ENCODE data around the gene FAM174B. TPM values are rescaled to one million over a fixed set of nuclear protein-coding genes. Genes with fewer than 3 reads are reported as not detected.

Gene FAM174B
- total RNA-seq, 2 donors from 2014 or later: 9.9 to 15.6 TPM

GRCh38 chr15:92647467-92648163 lies 8.0 kb downstream of the FAM174B start:
- intact Hi-C loops (cut with DNase I): loop anchor here in 1 of 2 donors (10.0 kb wide), 1 partner anchor 63 kb away; no protein-coding TSS in a partner anchor
- ATAC-seq (no peak), DNase-seq (no peak)

- no peak for DNase-seq
Observed at GRCh38 chr15:92646216-92646615, 9.4 kb downstream of the FAM174B start.

DNA sequence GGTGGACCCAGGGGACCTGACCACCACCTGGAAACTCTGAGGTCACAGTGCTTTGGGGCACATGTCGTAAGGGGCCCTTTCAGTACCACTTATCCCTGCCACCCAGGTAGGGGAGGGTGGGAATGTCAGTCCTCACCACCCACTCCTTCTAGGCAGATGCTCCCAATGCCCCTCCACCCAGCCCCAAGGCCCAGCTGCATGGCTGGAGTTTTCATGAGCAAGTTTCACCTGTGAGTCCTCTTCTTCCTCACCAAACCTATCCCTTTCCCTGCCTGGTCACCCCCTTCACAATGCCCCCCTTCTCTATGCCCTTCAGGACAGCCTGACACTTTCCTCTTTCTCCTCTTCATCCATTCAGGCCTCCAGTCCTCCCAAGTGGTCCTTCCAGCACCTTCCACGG lies 9.8 kb downstream of the FAM174B start:
- DNase-seq (no peak), ATAC-seq (no peak)
- intact Hi-C loops (cut with DNase I): loop anchor here in 1 of 2 donors (10.0 kb wide), 1 partner anchor 61 kb away; no protein-coding TSS in a partner anchor

More at GRCh38 chr15:92646216-92646615, 9.4 kb downstream of the FAM174B start:
- intact Hi-C loops (cut with DNase I): loop anchor here in 1 of 2 donors (10.0 kb wide), 1 partner anchor 61 kb away; no protein-coding TSS in a partner anchor
- ATAC-seq: no peak

DNA sequence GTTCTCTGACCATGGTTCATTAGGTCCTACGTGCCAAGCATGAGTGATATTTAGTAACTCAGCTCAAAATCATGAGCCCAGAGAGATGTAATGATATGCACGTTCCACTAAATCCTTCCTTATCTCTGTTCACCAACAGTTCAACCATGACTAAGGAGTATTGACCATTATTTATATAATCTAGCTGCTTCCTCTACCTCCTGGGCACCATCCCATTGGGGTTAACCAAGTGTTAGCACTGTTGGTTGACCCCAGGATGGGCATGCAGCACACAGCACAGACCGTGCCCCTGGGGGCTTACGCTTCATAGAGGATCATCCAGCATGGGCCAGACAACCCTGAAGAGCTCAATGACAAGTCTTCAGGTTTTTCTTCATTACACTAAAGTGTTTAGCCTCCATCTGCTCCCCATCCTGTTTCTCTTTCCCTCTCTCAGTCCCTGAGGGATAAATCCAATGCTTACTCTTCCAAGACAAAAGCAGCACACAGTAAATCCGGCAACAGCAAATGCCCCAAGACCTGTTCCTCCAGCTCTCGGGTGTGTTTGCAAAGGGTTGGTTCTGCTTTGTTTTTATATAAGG lies 10.4 kb downstream of the FAM174B start:
- DNase-seq (no peak), ATAC-seq (no peak)
- intact Hi-C loops (cut with DNase I): loop anchor here in 1 of 2 donors (10.0 kb wide), 1 partner anchor 60 kb away; no protein-coding TSS in a partner anchor

DNA sequence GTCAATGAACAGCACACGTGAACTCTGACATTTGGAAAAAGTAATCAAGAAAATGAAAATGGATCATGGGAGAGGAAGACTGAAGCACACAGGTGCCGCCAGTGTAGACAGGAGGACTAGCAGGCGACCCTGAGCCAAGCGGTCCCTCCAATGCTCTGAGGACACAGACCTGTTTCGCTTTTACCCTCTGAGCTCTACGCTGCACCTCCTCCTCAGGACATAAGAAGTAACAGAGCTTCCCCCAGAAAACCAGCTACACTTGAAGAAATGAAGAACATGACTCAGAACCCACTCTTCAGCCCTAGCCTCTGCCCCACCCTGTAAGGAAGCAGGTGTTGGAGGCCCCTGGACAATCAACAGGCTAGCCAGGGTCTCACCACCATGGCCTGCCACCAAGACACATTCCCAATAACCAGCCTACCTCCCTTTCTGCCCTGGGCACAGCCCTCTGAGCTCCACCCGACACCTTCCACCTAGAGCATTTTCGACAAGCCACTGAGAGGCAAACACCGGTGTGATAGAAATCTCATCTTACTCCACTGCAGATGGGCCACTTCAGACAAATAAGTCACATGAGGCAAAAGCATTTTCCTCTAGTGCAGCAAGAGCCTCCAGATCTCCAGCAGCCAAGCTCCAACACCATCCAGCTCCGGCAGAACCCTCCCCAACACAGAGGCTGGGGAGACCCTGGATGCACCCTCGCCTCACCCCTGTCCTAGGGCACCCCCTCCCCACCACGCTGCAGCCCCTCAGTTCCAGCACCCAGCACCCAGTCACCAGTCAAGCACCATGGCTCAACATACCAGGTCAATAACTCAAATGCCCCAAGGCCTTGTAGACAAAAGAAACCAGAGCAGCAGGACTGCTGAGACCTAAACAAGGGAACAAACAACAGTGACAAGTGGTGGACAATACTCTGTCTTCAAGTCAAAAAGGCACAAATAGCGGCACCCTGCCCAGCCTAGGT lies 11.4 kb downstream of the FAM174B start:
- DNase-seq (no peak), ATAC-seq (no peak)
- intact Hi-C loops (cut with DNase I): loop anchor here in 1 of 2 donors (10.0 kb wide), 1 partner anchor 59 kb away; no protein-coding TSS in a partner anchor

DNA sequence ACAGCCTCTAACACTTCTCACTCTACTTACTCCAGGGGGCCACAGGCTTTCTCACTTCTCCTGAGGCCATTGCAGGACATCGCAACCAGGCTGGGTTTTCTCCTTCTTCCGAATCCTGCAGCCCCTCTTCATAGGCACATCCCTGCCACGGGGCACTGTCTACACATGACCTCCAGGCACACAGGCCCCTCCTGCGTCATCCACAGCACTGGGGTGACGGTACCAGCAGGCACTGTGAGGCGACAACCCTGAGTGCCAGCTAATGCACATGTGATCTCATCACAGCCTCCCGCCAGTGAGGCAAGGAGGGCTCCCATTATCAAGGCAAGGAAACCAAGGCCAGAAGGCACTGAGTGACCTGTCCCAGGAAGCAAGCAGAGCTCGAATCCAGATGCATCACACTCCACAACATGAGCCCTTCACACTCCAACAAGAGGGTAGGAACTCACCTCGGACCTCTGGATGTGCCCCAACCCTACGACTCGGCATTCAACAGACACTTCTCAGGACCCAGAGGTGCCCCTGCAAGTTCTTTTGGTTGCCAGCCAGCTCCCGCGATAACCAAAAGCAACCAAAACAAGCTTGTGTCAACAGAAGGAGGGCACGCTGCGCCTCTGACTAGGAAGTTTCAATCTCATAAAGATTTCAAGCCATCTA lies 16.7 kb downstream of the FAM174B start:
- peak in 1 of 2 donors; percentile 15 for ATAC-seq
- no peak for DNase-seq

GRCh38 chr15:92638291-92638708 lies 17.3 kb downstream of the FAM174B start:
- DNase-seq (no peak), ATAC-seq (peak in 1 of 2 donors; percentile 47)
- intact Hi-C loops (cut with DNase I): no loop called here

More for the DNA sequence above, 16.7 kb downstream of the FAM174B start:
- intact Hi-C loops (cut with DNase I): no loop called here

DNA sequence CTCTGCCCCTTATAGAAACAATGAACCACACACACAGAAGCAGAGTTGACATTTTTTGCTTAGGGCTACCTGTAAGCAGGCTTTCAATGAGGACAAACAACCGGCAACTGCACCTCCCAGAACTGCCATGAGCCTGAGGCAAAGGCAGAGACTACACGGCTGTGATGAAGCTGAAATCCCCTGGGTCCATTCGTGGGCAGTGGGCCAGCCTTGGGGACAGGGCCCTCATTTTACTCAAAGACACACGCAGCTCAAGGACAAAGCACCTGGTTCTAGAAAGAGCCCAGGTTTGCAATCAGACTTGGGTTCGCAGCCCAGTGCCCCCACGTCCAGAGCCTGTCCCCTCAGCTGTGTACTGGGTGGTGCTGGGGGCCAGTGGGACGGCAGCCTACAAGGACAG lies 17.9 kb downstream of the FAM174B start:
- intact Hi-C loops (cut with DNase I): no loop called here
- DNase-seq (no peak), ATAC-seq (no peak)

DNA sequence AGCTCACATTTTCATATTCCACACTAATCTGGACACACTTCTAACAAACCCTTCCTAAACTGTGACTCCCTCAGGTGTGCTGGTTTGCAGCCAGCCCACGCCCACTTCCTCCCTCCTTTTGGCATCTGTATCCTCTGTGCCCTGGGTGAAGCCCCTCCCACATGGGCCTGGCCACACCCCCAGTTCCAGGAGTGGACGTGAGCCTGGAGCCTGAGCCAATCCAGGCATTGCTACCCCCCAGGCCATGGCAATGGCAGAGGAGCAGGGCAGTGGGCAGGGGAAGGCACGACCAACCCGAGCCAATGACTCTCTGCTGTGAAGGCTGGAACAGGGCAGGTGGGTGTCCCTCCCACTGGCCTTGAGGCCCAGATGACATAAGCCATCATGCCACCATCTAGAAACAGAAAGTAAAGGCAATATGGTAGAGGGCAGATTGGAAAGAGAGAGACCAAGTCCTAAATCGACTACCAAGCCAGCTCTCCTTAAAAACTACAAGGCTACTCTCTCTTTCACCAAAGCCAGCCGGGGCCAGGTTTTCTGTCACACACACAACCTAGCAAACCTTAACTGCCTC lies 18.6 kb downstream of the FAM174B start:
- DNase-seq (no peak), ATAC-seq (peak; percentile 43 to 56)
- intact Hi-C loops (cut with DNase I): no loop called here

GRCh38 chr15:92636401-92636907 lies 19.1 kb downstream of the FAM174B start:
- no peak for DNase-seq
- intact Hi-C loops (cut with DNase I): no loop called here
- no peak for ATAC-seq

GRCh38 chr15:92634671-92635201 lies 20.8 kb downstream of the FAM174B start:
- intact Hi-C loops (cut with DNase I): no loop called here
- no peak for DNase-seq
- peak in 1 of 2 donors; percentile 30 for ATAC-seq

DNA sequence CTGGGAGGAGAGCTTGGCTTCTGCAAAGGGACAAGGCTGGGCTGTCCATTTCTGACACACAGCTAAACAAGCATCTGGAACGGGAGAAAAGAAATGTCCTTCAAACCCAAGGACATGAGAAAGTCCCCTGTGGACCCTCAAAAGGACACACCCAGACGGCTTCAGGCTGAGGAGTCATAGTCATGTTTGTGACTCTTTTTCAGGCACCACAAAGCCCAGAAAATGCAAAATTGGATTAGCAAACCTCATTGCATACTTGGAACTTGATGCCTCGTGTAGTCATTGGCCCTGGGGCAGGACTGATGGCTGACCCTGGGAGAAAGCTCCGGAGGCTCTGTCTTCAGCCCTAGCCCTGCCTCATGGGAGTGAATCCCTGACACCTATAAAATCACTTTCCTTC lies 21.5 kb downstream of the FAM174B start:
- intact Hi-C loops (cut with DNase I): no loop called here
- no peak for ATAC-seq
- DNase-seq: no peak

DNA sequence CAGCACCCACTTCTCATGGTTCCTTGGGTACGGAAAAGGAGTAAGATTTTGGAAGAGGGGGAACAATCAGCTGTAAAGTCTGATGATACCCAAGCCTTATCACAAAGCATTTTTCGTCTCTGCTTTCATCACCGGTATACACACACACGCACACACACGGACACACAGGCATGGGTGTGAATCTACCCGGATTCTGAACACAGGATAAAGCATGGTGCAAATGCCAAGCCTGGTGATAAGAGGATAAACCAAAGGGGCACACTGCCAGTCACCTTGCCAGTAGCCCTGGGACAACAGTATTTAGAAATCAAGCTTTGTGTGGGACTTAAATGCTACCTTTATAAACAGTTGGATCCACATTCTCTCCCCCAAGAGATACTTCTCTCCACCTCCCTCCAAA lies 22.2 kb downstream of the FAM174B start:
- ATAC-seq: peak in 1 of 2 donors; percentile 42
- no peak for DNase-seq
- intact Hi-C loops (cut with DNase I): no loop called here

DNA sequence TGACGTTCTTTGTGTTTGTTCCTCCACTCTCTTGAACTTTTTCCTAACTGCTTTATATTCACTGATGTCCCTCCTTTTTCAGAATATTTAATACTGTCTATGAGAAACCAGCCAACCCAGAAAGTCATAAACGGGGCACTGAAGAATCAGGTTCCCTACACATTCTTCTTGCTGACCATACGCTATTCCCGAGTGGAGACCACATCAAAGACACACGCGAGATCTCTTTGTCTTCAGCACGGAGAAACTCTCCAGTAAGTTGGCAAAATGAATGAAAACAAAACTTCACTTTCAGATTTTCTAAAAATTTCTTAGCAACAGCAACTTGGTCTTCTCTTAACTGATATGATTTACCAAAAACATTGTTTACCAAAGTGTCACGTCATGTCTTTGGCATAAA lies 22.6 kb downstream of the FAM174B start:
- no peak for DNase-seq
- ATAC-seq: no peak
- intact Hi-C loops (cut with DNase I): no loop called here

DNA sequence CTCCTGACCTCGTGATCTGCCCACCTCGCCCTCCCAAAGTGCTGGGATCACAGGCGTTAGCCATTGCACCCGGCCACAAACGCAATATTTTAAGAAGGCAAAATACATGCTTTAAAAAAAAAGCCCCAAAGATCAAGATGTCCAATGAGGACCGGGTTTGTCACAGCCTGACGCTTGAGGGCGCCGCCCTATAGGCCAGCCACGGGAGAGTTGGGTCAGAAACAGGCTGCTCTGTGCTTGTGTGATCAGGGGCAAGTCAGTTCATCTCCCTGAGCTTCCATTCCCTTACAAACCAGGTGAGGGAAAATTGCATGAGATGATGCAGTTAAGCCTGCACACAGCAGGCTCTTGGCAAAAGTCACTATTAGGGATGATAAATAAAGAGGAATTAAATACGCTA lies 23.9 kb downstream of the FAM174B start:
- intact Hi-C loops (cut with DNase I): no loop called here
- DNase-seq (no peak), ATAC-seq (no peak)

DNA sequence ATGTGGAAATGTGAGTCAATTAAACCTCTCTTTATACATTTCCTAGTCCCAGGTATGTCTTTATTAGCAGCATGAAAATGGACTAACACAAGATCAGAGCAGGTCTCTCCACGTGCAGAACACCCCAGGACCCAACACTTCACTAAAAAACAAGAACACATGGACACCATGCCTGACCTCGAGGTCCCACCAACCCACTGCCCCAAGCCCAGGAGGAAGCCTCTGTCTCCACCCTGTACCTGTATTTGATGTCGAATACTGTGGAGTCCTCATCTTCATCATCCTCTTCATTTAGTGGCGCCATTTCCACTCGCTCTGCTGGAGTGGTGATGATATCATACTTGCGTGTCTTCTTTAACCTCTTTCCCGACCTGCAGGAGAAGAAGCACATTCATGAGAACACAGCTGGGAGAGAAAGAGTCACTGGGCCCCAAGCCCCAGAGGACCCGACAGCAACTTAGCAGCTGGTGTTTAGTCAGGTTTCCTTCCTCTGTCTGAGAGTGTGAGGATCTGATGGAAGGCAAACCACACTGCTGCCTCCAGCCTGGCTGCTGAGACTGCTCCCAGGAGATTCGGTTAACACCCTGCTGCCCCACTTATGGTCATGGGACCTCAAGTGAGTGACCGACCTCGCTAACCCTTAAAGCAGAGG lies 25.5 kb downstream of the FAM174B start:
- DNase-seq (no peak), ATAC-seq (no peak)
- intact Hi-C loops (cut with DNase I): no loop called here

GRCh38 chr15:92629276-92629974 lies 26.1 kb downstream of the FAM174B start:
- intact Hi-C loops (cut with DNase I): no loop called here
- ATAC-seq: no peak
- no peak for DNase-seq
